VCaP (cell line): ENCODE results near the gene DERA.

ENCODE experiments used
- H3K27ac ChIP-seq: fragments of 450-650 bp; 2 replicates; pipeline ENCODE4 v1.5.1; 2017
- TF ChIP-seq, protein P1 (sequence below): fragments of 450-650 bp; conservative IDR thresholded peaks from 2 replicates; pipeline ENCODE4 v1.5.1; 2017; ENCODE audit warnings: mild to moderate bottlenecking, moderate library complexity

Gene DERA

GRCh38 chr12:16086462-16086861, 175.3 kb downstream of the DERA start:
- TF ChIP-seq, protein P1, sequence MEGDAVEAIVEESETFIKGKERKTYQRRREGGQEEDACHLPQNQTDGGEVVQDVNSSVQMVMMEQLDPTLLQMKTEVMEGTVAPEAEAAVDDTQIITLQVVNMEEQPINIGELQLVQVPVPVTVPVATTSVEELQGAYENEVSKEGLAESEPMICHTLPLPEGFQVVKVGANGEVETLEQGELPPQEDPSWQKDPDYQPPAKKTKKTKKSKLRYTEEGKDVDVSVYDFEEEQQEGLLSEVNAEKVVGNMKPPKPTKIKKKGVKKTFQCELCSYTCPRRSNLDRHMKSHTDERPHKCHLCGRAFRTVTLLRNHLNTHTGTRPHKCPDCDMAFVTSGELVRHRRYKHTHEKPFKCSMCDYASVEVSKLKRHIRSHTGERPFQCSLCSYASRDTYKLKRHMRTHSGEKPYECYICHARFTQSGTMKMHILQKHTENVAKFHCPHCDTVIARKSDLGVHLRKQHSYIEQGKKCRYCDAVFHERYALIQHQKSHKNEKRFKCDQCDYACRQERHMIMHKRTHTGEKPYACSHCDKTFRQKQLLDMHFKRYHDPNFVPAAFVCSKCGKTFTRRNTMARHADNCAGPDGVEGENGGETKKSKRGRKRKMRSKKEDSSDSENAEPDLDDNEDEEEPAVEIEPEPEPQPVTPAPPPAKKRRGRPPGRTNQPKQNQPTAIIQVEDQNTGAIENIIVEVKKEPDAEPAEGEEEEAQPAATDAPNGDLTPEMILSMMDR: no peak
- H3K27ac ChIP-seq: no peak overlapping the region

DNA sequence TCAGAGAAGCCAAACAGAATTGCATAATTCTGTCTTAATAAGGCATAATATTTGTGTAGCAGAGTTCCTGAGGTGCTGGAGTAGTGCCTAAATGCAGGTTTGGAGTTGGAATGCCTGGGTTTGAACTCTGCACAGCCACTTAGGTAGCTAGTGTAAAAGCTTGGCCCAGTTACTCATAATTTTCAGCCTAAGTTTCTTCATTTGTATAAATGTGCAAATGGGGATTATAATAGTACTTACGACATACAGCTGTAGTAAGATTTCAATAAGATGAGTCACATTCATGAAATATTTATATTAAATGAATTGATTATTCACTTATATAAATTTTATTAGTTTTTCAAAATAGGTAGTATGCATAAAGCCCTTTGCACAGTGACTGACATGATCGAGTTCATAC, 175.8 kb downstream of the DERA start:
- no peak overlapping the region for H3K27ac ChIP-seq
- TF ChIP-seq, protein P1: no peak
